SU-DHL-6 (cell line): ENCODE measurements around the gene PFKL.

Experiments used
- H2AFZ ChIP-seq: fragments of 200-600 bp; sonication (generic); 2 replicates; pipeline ENCODE4 v1.6.1; 2014; ENCODE audit warnings: low read depth, mild to moderate bottlenecking, moderate library complexity, mixed read lengths, antibody characterized with exemption, low read length; ENCODE audit not compliant: severe bottlenecking
- H3F3A ChIP-seq: fragments of 200-600 bp; shearing (Covaris generic); 2 replicates; pipeline ENCODE4 v1.6.0; 2016; ENCODE audit warnings: antibody characterized with exemption, mild to moderate bottlenecking; ENCODE audit not compliant: insufficient read depth
- H3K27ac ChIP-seq: fragments of 200-600 bp; sonication (generic); 2 replicates; pipeline ENCODE4 v1.5.1; 2016; ENCODE audit warnings: low read depth, mild to moderate bottlenecking, low read length, moderate library complexity, mixed read lengths
- H3K27me3 ChIP-seq: fragments of 200-600 bp; sonication (generic), shearing (Covaris generic); 2 replicates; pipeline ENCODE4 v1.6.0; 2014; ENCODE audit warnings: mild to moderate bottlenecking, low read length
- H3K36me3 ChIP-seq: fragments of 200-600 bp; sonication (generic); 2 replicates; pipeline ENCODE4 v1.6.1; 2014; ENCODE audit warnings: mild to moderate bottlenecking, low read length, mixed read lengths
- H3K4me2 ChIP-seq: fragments of 300-600, 200-600 bp; shearing (Covaris generic), sonication (generic); 2 replicates; pipeline ENCODE4 v1.6.0; 2014; ENCODE audit warnings: low read length, low read depth, mild to moderate bottlenecking; ENCODE audit not compliant: poor library complexity, severe bottlenecking
- H3K4me3 ChIP-seq: fragments of 200-600 bp; sonication (generic); 2 replicates; pipeline ENCODE4 v1.5.1; 2014; ENCODE audit warnings: antibody characterized with exemption, low read length, mild to moderate bottlenecking, mixed read lengths; ENCODE audit not compliant: insufficient read depth, poor library complexity, severe bottlenecking
- H3K79me2 ChIP-seq: fragments of 200-600 bp; sonication (generic); 2 replicates; pipeline ENCODE4 v1.6.1; 2014; ENCODE audit warnings: mild to moderate bottlenecking, low read length, moderate library complexity; ENCODE audit not compliant: insufficient read depth
- H3K9ac ChIP-seq: fragments of 200-600 bp; sonication (generic); 2 replicates; pipeline ENCODE4 v1.7.0; 2014; ENCODE audit warnings: mild to moderate bottlenecking, low read length
- H3K9me2 ChIP-seq: fragments of 200-600 bp; sonication (generic); replicated peaks from 2 replicates; pipeline ENCODE4 v1.6.1; 2014; ENCODE audit warnings: low read length; ENCODE audit not compliant: insufficient read depth
- H3K9me3 ChIP-seq: fragments of 200-600 bp; sonication (generic); 2 replicates; pipeline ENCODE4 v1.6.1; 2014; ENCODE audit warnings: low read length, mixed read lengths; ENCODE audit not compliant: insufficient read depth
- H4K20me1 ChIP-seq: fragments of 200-600 bp; sonication (generic); 2 replicates; pipeline ENCODE4 v1.6.1; 2014; ENCODE audit warnings: low read depth, mild to moderate bottlenecking, antibody characterized with exemption, low read length, moderate library complexity, mixed read lengths
- CTCF ChIP-seq: fragments of 200-600 bp; sonication (generic); IDR thresholded peaks from one replicate; pipeline ENCODE4 v1.5.1; 2017; ENCODE audit warnings: antibody characterized with exemption, mild to moderate bottlenecking, low read length, moderate library complexity; ENCODE audit not compliant: insufficient read depth, poor library complexity, severe bottlenecking
- EZH2phosphoT487 ChIP-seq: fragments of 200-600 bp; sonication (generic), shearing (Covaris generic); conservative IDR thresholded peaks from 2 replicates; pipeline ENCODE4 v1.6.1; 2018; ENCODE audit warnings: mild to moderate bottlenecking, antibody characterized with exemption, low read length, moderate library complexity, mixed read lengths

The PFKL gene

GRCh38 chr21:44328242-44328895 lies 28.5 kb downstream of the PFKL start:
- Histone ChIP-seq H4K20me1 (no peaks in the 10 kb centered on the region), H3F3A (no peaks in the 10 kb centered on the region), H3K9me3 (no peaks in the 10 kb centered on the region), H3K4me3 (no peak overlapping the region), H3K27ac (no peak overlapping the region), H2AFZ (no peak overlapping the region), H3K79me2 (no peaks in the 10 kb centered on the region), H3K27me3 (no peaks in the 10 kb centered on the region), H3K4me2 (no peak overlapping the region), H3K36me3 (no peaks in the 10 kb centered on the region), H3K9me2 (no peaks in the 10 kb centered on the region), H3K9ac (no peak overlapping the region)
- TF ChIP-seq EZH2phosphoT487: no peak
- no peak for TF ChIP-seq CTCF

- no peak for TF ChIP-seq CTCF
- no peak for TF ChIP-seq EZH2phosphoT487
- Histone ChIP-seq H3K9ac (no peak overlapping the region), H3K36me3 (no peaks in the 10 kb centered on the region), H3K4me3 (no peak overlapping the region), H3K27ac (no peak overlapping the region), H3K4me2 (no peak overlapping the region), H3K79me2 (no peaks in the 10 kb centered on the region), H2AFZ (no peak overlapping the region), H3F3A (no peaks in the 10 kb centered on the region), H3K9me2 (no peaks in the 10 kb centered on the region), H3K9me3 (no peaks in the 10 kb centered on the region), H4K20me1 (no peaks in the 10 kb centered on the region), H3K27me3 (no peaks in the 10 kb centered on the region)
Measured at GRCh38 chr21:44329086-44329889, 29.4 kb downstream of the PFKL start.

- Histone ChIP-seq H2AFZ (no peak overlapping the region), H3K9me2 (no peaks in the 10 kb centered on the region), H3K27me3 (no peaks in the 10 kb centered on the region), H3F3A (no peaks in the 10 kb centered on the region), H4K20me1 (no peaks in the 10 kb centered on the region), H3K36me3 (no peaks in the 10 kb centered on the region), H3K4me2 (no peak overlapping the region), H3K4me3 (no peak overlapping the region), H3K9ac (no peak overlapping the region), H3K27ac (no peak overlapping the region), H3K9me3 (no peaks in the 10 kb centered on the region), H3K79me2 (no peaks in the 10 kb centered on the region)
- TF ChIP-seq EZH2phosphoT487 (no peak), CTCF (no peak)
Measured at GRCh38 chr21:44329971-44330681, 30.3 kb downstream of the PFKL start.
